Cardiac muscle cell (in vitro differentiated cells and primary cell): Measurements from ENCODE around the gene REEP5. TPM values are rescaled to one million over a fixed set of nuclear protein-coding genes. Genes with fewer than 3 reads are reported as not detected.
"Not testable (repeated sequence)": the region's sequence is repeated elsewhere in the genome, so short reads cannot be mapped to it uniquely, and the experiment has no call there.

Experiments
- DNase-seq, 2 donors: peaks; one replicate each; pipeline versions ENCODE4 v3.0.0 to v3.0.0-alpha.2; 2010 to 2017; ENCODE audit warnings: low read depth in 1 of 2, low spot score in 1 of 2
- H3K27ac ChIP-seq: fragments of 200-600 bp; sonication (generic); 2 replicates; pipeline ENCODE4 v1.5.1; 2016
- H3K27me3 ChIP-seq: fragments of 200-600 bp; sonication (generic); 2 replicates; pipeline ENCODE4 v1.6.0; 2016; ENCODE audit warnings: control low read depth
- H3K36me3 ChIP-seq: fragments of 200-600 bp; sonication (generic); 2 replicates; pipeline ENCODE4 v1.5.1; 2016; ENCODE audit warnings: control low read depth
- H3K4me1 ChIP-seq: fragments of 200-600 bp; sonication (generic); 2 replicates; pipeline ENCODE4 v1.8.1; 2017; ENCODE audit warnings: low read depth, mild to moderate bottlenecking, mixed run types
- H3K4me3 ChIP-seq: fragments of 200-600 bp; sonication (generic); 2 replicates; pipeline ENCODE4 v1.5.1; 2016; ENCODE audit warnings: mild to moderate bottlenecking
- H3K9me3 ChIP-seq: fragments of 200-600 bp; sonication (generic); 2 replicates; pipeline ENCODE4 v1.5.1; 2017; ENCODE audit warnings: low read depth, mild to moderate bottlenecking, control low read depth
- CTCF ChIP-seq: IDR thresholded peaks from 2 replicates; pipeline ENCODE4 v1.5.1; 2012; ENCODE audit warnings: low read depth, mild to moderate bottlenecking, low read length
- polyA plus RNA-seq: library from polyadenylated mRNA; unstranded; fragments of >200 nt; fragmentation: Nextera tagmentation; extraction: Ambion mirVana; gene quantifications from 2 replicates; pipeline ENCODE4 v1.2.1, GENCODE V29; 2016
- total RNA-seq: library from RNA; depleted of rRNA; stranded (reverse); fragments of >200 nt; gene quantifications from 2 replicates; pipeline ENCODE4 v1.2.3, GENCODE V29; 2016

REEP5 gene
- total and polyA plus RNA-seq, 2 experiments from 2014 or later, result 27.0 to 138 TPM

GRCh38 chr5:112892776-112893175 lies 29.3 kb downstream of the REEP5 start:
- H3K9me3 ChIP-seq, result no peaks in the 10 kb centered on the region
- H3K4me3 ChIP-seq, result no peak overlapping the region
- no peak for DNase-seq
- H3K36me3 ChIP-seq, result peaks cover 6% of the 10 kb centered on the region
- TF ChIP-seq CTCF, result no peak
- no peaks in the 10 kb centered on the region for H3K27me3 ChIP-seq
- H3K27ac ChIP-seq, result no peak overlapping the region
- peaks cover 9% of the 10 kb centered on the region for H3K4me1 ChIP-seq

DNA sequence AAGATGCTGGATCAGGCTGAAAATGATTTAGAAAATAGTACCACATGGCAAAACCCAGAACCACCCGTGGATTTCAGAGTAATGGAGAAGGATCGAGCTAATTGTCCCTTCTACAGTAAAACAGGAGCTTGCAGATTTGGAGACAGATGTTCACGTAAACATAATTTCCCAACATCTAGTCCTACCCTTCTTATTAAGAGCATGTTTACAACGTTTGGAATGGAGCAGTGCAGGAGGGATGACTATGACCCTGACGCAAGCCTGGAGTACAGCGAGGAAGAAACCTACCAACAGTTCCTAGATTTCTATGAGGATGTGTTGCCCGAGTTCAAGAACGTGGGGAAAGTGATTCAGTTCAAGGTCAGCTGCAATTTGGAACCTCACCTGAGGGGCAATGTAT lies 30.0 kb downstream of the REEP5 start:
- H3K27me3 ChIP-seq, H3K27ac ChIP-seq, DNase-seq, H3K4me1 ChIP-seq, H3K9me3 ChIP-seq, H3K4me3 ChIP-seq: not testable (repeated sequence)
- peaks cover 13% of the 10 kb centered on the region for H3K36me3 ChIP-seq

DNA sequence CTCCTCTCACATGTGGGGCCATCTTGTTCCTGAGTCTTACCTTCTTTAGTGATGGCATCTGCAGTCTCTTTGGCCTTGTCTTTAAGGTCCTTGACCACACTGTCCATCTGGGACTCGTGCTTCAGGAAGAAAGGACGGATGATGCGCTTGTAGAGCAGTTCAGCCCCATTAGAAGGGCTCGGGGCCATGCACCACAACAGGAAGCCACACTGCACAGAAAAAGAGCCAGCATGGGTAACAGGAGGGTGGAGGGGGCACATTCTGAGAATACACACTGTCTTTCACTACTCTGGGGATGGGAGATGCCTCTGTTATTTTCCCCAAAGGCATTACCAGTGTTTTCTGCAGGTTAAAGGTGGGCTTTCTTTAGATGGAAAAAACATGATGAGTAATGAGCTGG lies 35.1 kb downstream of the REEP5 start:
- Histone ChIP-seq H3K4me1 (peaks cover 14% of the 10 kb centered on the region), H3K27me3 (no peaks in the 10 kb centered on the region), H3K27ac (no peak overlapping the region), H3K9me3 (no peaks in the 10 kb centered on the region), H3K36me3 (peaks cover 39% of the 10 kb centered on the region), H3K4me3 (no peak overlapping the region)
- no peak for DNase-seq
- TF ChIP-seq CTCF, result no peak

DNA sequence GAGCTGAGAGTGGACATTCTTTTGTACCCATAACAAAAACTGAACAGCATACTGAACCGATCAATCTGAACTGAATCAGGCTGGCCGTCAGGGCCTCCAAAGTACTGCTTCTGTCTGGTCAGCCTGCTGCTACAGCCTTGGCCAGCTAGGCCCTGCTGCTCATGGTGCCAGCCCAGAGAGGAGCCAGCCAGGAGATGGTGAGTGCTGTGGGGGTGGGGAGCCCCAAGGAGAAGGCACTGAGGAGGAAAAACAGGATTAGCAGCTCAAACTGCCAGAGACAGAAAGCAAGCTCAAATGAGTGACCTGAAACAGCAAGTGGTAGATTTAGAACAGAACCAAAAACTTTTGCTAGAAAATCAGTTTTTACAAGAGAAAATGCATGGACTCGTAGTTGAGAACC lies 37.0 kb downstream of the REEP5 start:
- H3K27ac ChIP-seq, result no peak overlapping the region
- H3K27me3 ChIP-seq, result no peaks in the 10 kb centered on the region
- TF ChIP-seq CTCF, result no peak
- no peak overlapping the region for H3K4me3 ChIP-seq
- DNase-seq, result no peak
- peaks cover 14% of the 10 kb centered on the region for H3K4me1 ChIP-seq
- H3K9me3 ChIP-seq, result no peaks in the 10 kb centered on the region
- peaks cover 39% of the 10 kb centered on the region for H3K36me3 ChIP-seq

GRCh38 chr5:112883192-112883591 lies 38.8 kb downstream of the REEP5 start:
- Histone ChIP-seq H3K4me3 (no peak overlapping the region), H3K36me3 (peaks cover 44% of the 10 kb centered on the region), H3K9me3 (no peaks in the 10 kb centered on the region), H3K27me3 (no peaks in the 10 kb centered on the region), H3K27ac (no peak overlapping the region), H3K4me1 (peaks cover 14% of the 10 kb centered on the region)
- no peak for DNase-seq
- TF ChIP-seq CTCF, result no peak

- no peak overlapping the region for H3K4me3 ChIP-seq
- H3K27ac ChIP-seq, result no peak overlapping the region
- H3K27me3 ChIP-seq, result no peaks in the 10 kb centered on the region
- DNase-seq, result no peak
- H3K4me1 ChIP-seq, result peaks cover 18% of the 10 kb centered on the region
- H3K9me3 ChIP-seq, result no peaks in the 10 kb centered on the region
- H3K36me3 ChIP-seq, result peaks cover 18% of the 10 kb centered on the region
- no peak for TF ChIP-seq CTCF
Observed at GRCh38 chr5:112880219-112880964, 41.6 kb downstream of the REEP5 start.
